Endothelial cell of umbilical vein (primary cell): Measurements from ENCODE around the gene PTTG1IP2. TPM values are rescaled to one million over a fixed set of nuclear protein-coding genes. Genes with fewer than 3 reads are reported as not detected.

ENCODE experiments used
- BruUV-seq: library from RNA; stranded (reverse); fragments of 400-500 nt; replicated peaks from 2 replicates; lab custom pipeline; 2021; lab: Mats Ljungman, UMichigan
- CTCF ChIA-PET: fragments of 300-600, 350-600 bp; sonication (Branson Sonifier 250); formaldehyde crosslinking; loops from one replicate; lab custom pipeline; 2021; ENCODE audit warnings: antibody characterized with exemption, inconsistent platforms; lab: Charles Lee
- POLR2A ChIA-PET: fragments of 300-600, 350-600 bp; sonication (Branson Sonifier 250); formaldehyde crosslinking; loops from one replicate; lab custom pipeline; 2021; ENCODE audit warnings: antibody characterized with exemption, inconsistent platforms; lab: Charles Lee
- DNase-seq: peaks from one replicate; pipeline ENCODE4 v3.0.0-alpha.2; 2011; ENCODE audit warnings: low read depth, low spot score
- FAIRE-seq: peaks from 2 replicates; lab custom pipeline; 2011; peaks lifted over from hg19 to GRCh38; lab: Jason Lieb, UNC
- H2AFZ ChIP-seq: 2 replicates; pipeline ENCODE4 v1.6.0; 2012; ENCODE audit warnings: low read depth, low read length, control low read depth, inconsistent platforms
- H3K27ac ChIP-seq: 2 replicates; pipeline ENCODE4 v1.5.1; 2011; ENCODE audit warnings: low read depth, mild to moderate bottlenecking, control low read depth, low read length, moderate library complexity; ENCODE audit not compliant: insufficient read depth
- H3K27me3 ChIP-seq, 2 experiments: 2 replicates each; pipeline versions ENCODE4 v1.6.0 to v1.6.1; 2011; ENCODE audit warnings: low read length in 2 of 2, mixed read lengths in 1 of 2; ENCODE audit not compliant: control insufficient read depth in 2 of 2, insufficient read depth in 2 of 2
- H3K36me3 ChIP-seq, 2 experiments: 2 replicates in 1 of 2; 3 replicates in 1 of 2; pipeline ENCODE4 v1.5.1; 2011; ENCODE audit warnings: low read length in 2 of 2, mild to moderate bottlenecking in 1 of 2, moderate library complexity in 1 of 2; ENCODE audit not compliant: control insufficient read depth in 2 of 2, insufficient read depth in 2 of 2; ENCODE audit errors: extremely low read depth in 1 of 2
- H3K4me1 ChIP-seq: 3 replicates; pipeline ENCODE4 v1.5.1; 2011; ENCODE audit warnings: mild to moderate bottlenecking, low read length; ENCODE audit not compliant: control insufficient read depth, insufficient read depth; ENCODE audit errors: extremely low read depth
- H3K4me2 ChIP-seq: 2 replicates; pipeline ENCODE4 v1.6.1; 2011; ENCODE audit warnings: low read length, control low read depth, mixed read lengths; ENCODE audit not compliant: insufficient read depth
- H3K4me3 ChIP-seq, 3 experiments: fragments of 200-600 bp in 1 of 3; sonication (generic), shearing (Covaris generic) in 1 of 3; replicated peaks in 1 of 3; 2 replicates each; pipeline ENCODE4 v1.5.1; 2011 to 2016; ENCODE audit warnings: control low read depth in 3 of 3, low read length in 3 of 3, mild to moderate bottlenecking in 2 of 3, inconsistent platforms in 1 of 3, low read depth in 1 of 3, moderate library complexity in 1 of 3; ENCODE audit not compliant: insufficient read depth in 1 of 3
- H3K79me2 ChIP-seq: 2 replicates; pipeline ENCODE4 v1.6.0; 2012; ENCODE audit warnings: low read length, inconsistent platforms; ENCODE audit not compliant: control insufficient read depth, insufficient read depth
- H3K9ac ChIP-seq: replicated peaks from 2 replicates; pipeline ENCODE3; 2011; ENCODE audit warnings: low read length, control low read depth; ENCODE audit not compliant: insufficient read depth; ENCODE audit errors: extremely low read depth
- H3K9me1 ChIP-seq: replicated peaks from 3 replicates; pipeline ENCODE4 v1.6.0; 2011; ENCODE audit warnings: mild to moderate bottlenecking, low read length; ENCODE audit not compliant: control insufficient read depth, insufficient read depth; ENCODE audit errors: extremely low read depth
- H3K9me3 ChIP-seq: replicated peaks from 2 replicates; pipeline ENCODE4 v1.5.1; 2012; ENCODE audit warnings: low read length, inconsistent platforms; ENCODE audit not compliant: control insufficient read depth, insufficient read depth
- H4K20me1 ChIP-seq: replicated peaks from 2 replicates; pipeline ENCODE3; 2011; ENCODE audit warnings: mild to moderate bottlenecking, low read length; ENCODE audit not compliant: control insufficient read depth, insufficient read depth; ENCODE audit errors: extremely low read depth
- EZH2 ChIP-seq: IDR thresholded peaks from 2 replicates; pipeline ENCODE4 v1.6.1; 2012; ENCODE audit warnings: borderline replicate concordance, low read depth, mild to moderate bottlenecking, moderate library complexity, low read length, inconsistent platforms; ENCODE audit not compliant: severe bottlenecking
- FOS ChIP-seq: IDR thresholded peaks from 2 replicates; pipeline ENCODE4 v1.6.1; 2011; ENCODE audit warnings: mild to moderate bottlenecking, low read length, moderate library complexity, borderline replicate concordance; ENCODE audit not compliant: insufficient read depth
- GATA2 ChIP-seq: IDR thresholded peaks from 2 replicates; pipeline ENCODE4 v1.7.0; 2011; ENCODE audit warnings: low read depth, mild to moderate bottlenecking, moderate library complexity, mixed read lengths, low read length; ENCODE audit not compliant: insufficient read length, insufficient read depth
- JUN ChIP-seq: IDR thresholded peaks from 2 replicates; pipeline ENCODE4 v1.6.1; 2011; ENCODE audit warnings: borderline replicate concordance, low read depth; ENCODE audit not compliant: insufficient read length, insufficient read depth
- MYC ChIP-seq: IDR thresholded peaks from one replicate; pipeline ENCODE4 v1.6.1; 2011; ENCODE audit warnings: mild to moderate bottlenecking, low read depth, low read length
- POLR2A ChIP-seq: IDR thresholded peaks from 2 replicates; pipeline ENCODE4 v1.6.1; 2012; ENCODE audit warnings: low read depth, mild to moderate bottlenecking, control low read depth, low read length
- POLR2AphosphoS5 ChIP-seq: IDR thresholded peaks from 2 replicates; pipeline ENCODE4 v1.6.1; 2012; ENCODE audit warnings: low read depth, mild to moderate bottlenecking, control low read depth, low read length, moderate library complexity; ENCODE audit not compliant: insufficient read depth
- dilution Hi-C: fragments of 300-500 bp; cut with MboI; formaldehyde crosslinking; loops from one replicate; pipeline ENCODE4 v1.15.0; 2019; ENCODE audit warnings: low sequenced_read_pairs; ENCODE audit not compliant: extremely low pct_ligation_motif_present
- intact Hi-C: fragments of 100-400 bp; cut with micrococcal nuclease; formaldehyde crosslinking; loops from one replicate; pipeline ENCODE4 v1.10.0; 2022
- polyA plus RNA-seq, 4 experiments: library from polyadenylated mRNA; depleted of rRNA in 3 of 4; stranded (reverse) in 3 of 4; unstranded in 1 of 4; fragments of >200 nt; gene quantifications; 2 replicates each; pipeline versions ENCODE4 v1.2.1 to v1.2.3, GENCODE V29; 2011 to 2012; ENCODE audit warnings: missing spikeins in 1 of 4
- total RNA-seq: library from RNA; stranded (reverse); gene quantifications from 2 replicates; pipeline ENCODE4 v1.2.3, GENCODE V29; 2021
- TF ChIP-seq, protein P1 (sequence below): IDR thresholded peaks from 2 replicates; pipeline ENCODE4 v1.6.1; 2011; ENCODE audit not compliant: insufficient read depth, insufficient read length
- TF ChIP-seq, protein P2 (sequence below), 2 donors: IDR thresholded peaks; 1 replicate in 1 of 2; 2 replicates in 1 of 2; pipeline ENCODE4 v1.5.1; 2011; ENCODE audit warnings: low read length in 2 of 2, mild to moderate bottlenecking in 2 of 2, moderate library complexity in 2 of 2, control low read depth in 1 of 2, inconsistent platforms in 1 of 2, low read depth in 1 of 2; ENCODE audit not compliant: insufficient read depth in 1 of 2; ENCODE audit errors: extremely low read depth in 1 of 2

PTTG1IP2 gene
- total and polyA plus RNA-seq, 2 donors (not counting 3 experiments of a cell fraction or from before 2014, with no cell fraction given) = not detected

GRCh38 chr7:90551036-90551435 lies 81.6 kb downstream of the PTTG1IP2 start:
- no peak for TF ChIP-seq JUN
- TF ChIP-seq MYC = no peak
- no peak for TF ChIP-seq EZH2
- TF ChIP-seq POLR2A = no peak
- no peak for TF ChIP-seq GATA2
- TF ChIP-seq POLR2AphosphoS5 = no peak
- TF ChIP-seq FOS = no peak
- TF ChIP-seq, protein P1, sequence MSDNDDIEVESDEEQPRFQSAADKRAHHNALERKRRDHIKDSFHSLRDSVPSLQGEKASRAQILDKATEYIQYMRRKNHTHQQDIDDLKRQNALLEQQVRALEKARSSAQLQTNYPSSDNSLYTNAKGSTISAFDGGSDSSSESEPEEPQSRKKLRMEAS = no peak
- TF ChIP-seq, protein P2, sequence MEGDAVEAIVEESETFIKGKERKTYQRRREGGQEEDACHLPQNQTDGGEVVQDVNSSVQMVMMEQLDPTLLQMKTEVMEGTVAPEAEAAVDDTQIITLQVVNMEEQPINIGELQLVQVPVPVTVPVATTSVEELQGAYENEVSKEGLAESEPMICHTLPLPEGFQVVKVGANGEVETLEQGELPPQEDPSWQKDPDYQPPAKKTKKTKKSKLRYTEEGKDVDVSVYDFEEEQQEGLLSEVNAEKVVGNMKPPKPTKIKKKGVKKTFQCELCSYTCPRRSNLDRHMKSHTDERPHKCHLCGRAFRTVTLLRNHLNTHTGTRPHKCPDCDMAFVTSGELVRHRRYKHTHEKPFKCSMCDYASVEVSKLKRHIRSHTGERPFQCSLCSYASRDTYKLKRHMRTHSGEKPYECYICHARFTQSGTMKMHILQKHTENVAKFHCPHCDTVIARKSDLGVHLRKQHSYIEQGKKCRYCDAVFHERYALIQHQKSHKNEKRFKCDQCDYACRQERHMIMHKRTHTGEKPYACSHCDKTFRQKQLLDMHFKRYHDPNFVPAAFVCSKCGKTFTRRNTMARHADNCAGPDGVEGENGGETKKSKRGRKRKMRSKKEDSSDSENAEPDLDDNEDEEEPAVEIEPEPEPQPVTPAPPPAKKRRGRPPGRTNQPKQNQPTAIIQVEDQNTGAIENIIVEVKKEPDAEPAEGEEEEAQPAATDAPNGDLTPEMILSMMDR (IDR thresholded peaks at IDR 0.05; ENCODE audit: extremely low read depth in 1 of 2, insufficient read depth in 1 of 2, low read depth in 1 of 2, low read length in 2 of 2) = no peak
- DNase-seq (no peak), FAIRE-seq (no peak)
- no peak overlapping the region for H3K4me2 ChIP-seq
- H2AFZ ChIP-seq = no peak overlapping the region
- dilution Hi-C loops (no loop called here), intact Hi-C loops (loop anchor here (5.0 kb wide), 1 partner anchor 156 kb away; no protein-coding TSS in a partner anchor)
- H3K27ac ChIP-seq = no peak overlapping the region
- no TSS peak for BruUV-seq
- H3K9ac ChIP-seq = no peak overlapping the region
- POLR2A ChIA-PET = no interaction called here
- no peaks in the 10 kb centered on the region for H3K9me3 ChIP-seq
- H3K4me3 ChIP-seq = no peak overlapping the region
- no peaks in the 10 kb centered on the region for H4K20me1 ChIP-seq
- H3K27me3 ChIP-seq = peaks cover 0 to 4% of the 10 kb centered on the region in 2 experiments
- no peaks in the 10 kb centered on the region for H3K79me2 ChIP-seq
- CTCF ChIA-PET = interaction anchor here (0.6 to 3.3 kb wide), 8 partner anchors 11 to 494 kb away, joined by 3 to 47 read pairs (median 4); partner anchors contain the start of gene CDK14
- no peaks in the 10 kb centered on the region for H3K36me3 ChIP-seq
- H3K4me1 ChIP-seq = no peaks in the 10 kb centered on the region
- no peaks in the 10 kb centered on the region for H3K9me1 ChIP-seq
